H1 (cell line): ENCODE data around the gene KIF4A. TPM values are rescaled to one million over a fixed set of nuclear protein-coding genes. Genes with fewer than 3 reads are reported as not detected.

ENCODE experiments used
- CTCF ChIA-PET: fragments of 300-600 bp; sonication (Branson Sonifier 250); formaldehyde crosslinking; loops from one replicate; lab custom pipeline; 2021; ENCODE audit not compliant: partially characterized antibody; lab: Charles Lee
- POLR2A ChIA-PET: fragments of 300-600 bp; sonication (Branson Sonifier 250); formaldehyde crosslinking; loops from one replicate; lab custom pipeline; 2021; ENCODE audit warnings: inconsistent platforms; ENCODE audit not compliant: partially characterized antibody; lab: Charles Lee
- DNase-seq, 2 experiments: peaks; one replicate each; pipeline versions ENCODE4 v3.0.0 to v3.0.0-alpha.2; 2010 to 2022; ENCODE audit warnings: low spot score in 2 of 2, low read depth in 1 of 2, mixed read lengths in 1 of 2
- FAIRE-seq: peaks from 2 replicates; lab custom pipeline; 2011; peaks lifted over from hg19 to GRCh38; lab: Jason Lieb, UNC
- H2AFZ ChIP-seq: 2 replicates; pipeline ENCODE4 v1.8.1; 2012; ENCODE audit warnings: low read length, inconsistent platforms
- H2AK5ac ChIP-seq: 2 replicates; pipeline ENCODE4 v1.6.1; 2013; ENCODE audit warnings: low read depth, low read length
- H2BK120ac ChIP-seq: replicated peaks from 2 replicates; pipeline ENCODE3; 2013; ENCODE audit warnings: low read depth, low read length, inconsistent platforms
- H2BK12ac ChIP-seq: 2 replicates; pipeline ENCODE4 v1.6.1; 2013; ENCODE audit warnings: low read depth, low read length
- H2BK15ac ChIP-seq: 2 replicates; pipeline ENCODE4 v1.6.1; 2013; ENCODE audit warnings: low read length
- H2BK20ac ChIP-seq: 2 replicates; pipeline ENCODE4 v1.6.1; 2013; ENCODE audit warnings: low read length
- H2BK5ac ChIP-seq: 2 replicates; pipeline ENCODE4 v1.6.1; 2013; ENCODE audit warnings: low read depth, low read length
- H3K14ac ChIP-seq: 2 replicates; pipeline ENCODE4 v1.6.1; 2013; ENCODE audit warnings: inconsistent platforms; ENCODE audit not compliant: insufficient read length
- H3K18ac ChIP-seq: 2 replicates; pipeline ENCODE4 v1.6.1; 2013; ENCODE audit warnings: low read length; ENCODE audit errors: extremely low read depth
- H3K23ac ChIP-seq: 2 replicates; pipeline ENCODE4 v1.6.1; 2013; ENCODE audit warnings: inconsistent platforms; ENCODE audit not compliant: insufficient read length
- H3K23me2 ChIP-seq: 2 replicates; pipeline ENCODE4 v1.6.1; 2013; ENCODE audit warnings: low read depth, low read length
- H3K27ac ChIP-seq: 2 replicates; pipeline ENCODE4 v1.6.1; 2011; ENCODE audit warnings: low read depth, low read length, inconsistent platforms
- H3K27me3 ChIP-seq, 4 experiments: replicated peaks in 1 of 4; 1 replicate in 1 of 4; 2 replicates in 3 of 4; pipeline versions ENCODE4 v1.6.1 to v1.8.1; 2011 to 2013; ENCODE audit warnings: low read length in 3 of 4, mild to moderate bottlenecking in 3 of 4, inconsistent platforms in 2 of 4, mixed read lengths in 2 of 4, moderate library complexity in 1 of 4; ENCODE audit not compliant: control insufficient read depth in 3 of 4, insufficient read depth in 3 of 4; ENCODE audit errors: extremely low read depth in 1 of 4
- H3K36me3 ChIP-seq, 4 experiments: 2 replicates each; pipeline versions ENCODE4 v1.6.1 to v1.8.1; 2011 to 2013; ENCODE audit warnings: mild to moderate bottlenecking in 4 of 4, low read length in 3 of 4, moderate library complexity in 2 of 4, control low read depth in 1 of 4, inconsistent platforms in 1 of 4; ENCODE audit not compliant: insufficient read depth in 4 of 4, control insufficient read depth in 2 of 4
- H3K4ac ChIP-seq: replicated peaks from 2 replicates; pipeline ENCODE3; 2013; ENCODE audit warnings: low read length, low read depth, mixed read lengths, inconsistent platforms; ENCODE audit not compliant: insufficient read length
- H3K4me1 ChIP-seq, 4 experiments: replicated peaks in 1 of 4; 1 replicate in 1 of 4; 2 replicates in 3 of 4; pipeline versions ENCODE4 v1.6.1 to v1.8.1; 2011 to 2013; ENCODE audit warnings: low read length in 3 of 4, inconsistent platforms in 2 of 4, mixed read lengths in 1 of 4; ENCODE audit not compliant: insufficient read depth in 4 of 4, control insufficient read depth in 3 of 4
- H3K4me2 ChIP-seq, 2 experiments: 2 replicates each; pipeline versions ENCODE4 v1.6.1 to v1.8.1; 2011 to 2013; ENCODE audit warnings: low read depth in 2 of 2, low read length in 2 of 2, control low read depth in 1 of 2, inconsistent platforms in 1 of 2, mild to moderate bottlenecking in 1 of 2; ENCODE audit not compliant: insufficient read depth in 1 of 2
- H3K4me3 ChIP-seq, 4 experiments: fragments of 200-600, 300-600 bp in 1 of 4; sonication (generic), shearing (Covaris generic), sonication (Bioruptor Twin) in 1 of 4; 2 replicates each; pipeline versions ENCODE4 v1.5.1 to v1.8.1; 2011 to 2016; ENCODE audit warnings: low read length in 4 of 4, low read depth in 3 of 4, control low read depth in 2 of 4, inconsistent platforms in 2 of 4, mild to moderate bottlenecking in 2 of 4, mixed read lengths in 1 of 4, moderate library complexity in 1 of 4; ENCODE audit not compliant: insufficient read depth in 2 of 4; ENCODE audit errors: extremely low read depth in 1 of 4
- H3K56ac ChIP-seq: replicated peaks from 2 replicates; pipeline ENCODE3; 2013; ENCODE audit warnings: low read depth, mild to moderate bottlenecking, mixed read lengths, low read length, inconsistent platforms; ENCODE audit not compliant: insufficient read length
- H3K79me1 ChIP-seq: 2 replicates; pipeline ENCODE4 v1.6.1; 2013; ENCODE audit warnings: low read depth, low read length, control low read depth
- H3K79me2 ChIP-seq, 2 experiments: 2 replicates each; pipeline versions ENCODE4 v1.6.1 to v1.8.1; 2012 to 2013; ENCODE audit warnings: low read length in 2 of 2, mild to moderate bottlenecking in 2 of 2, inconsistent platforms in 1 of 2; ENCODE audit not compliant: insufficient read depth in 2 of 2, control insufficient read depth in 1 of 2
- H3K9ac ChIP-seq, 4 experiments: replicated peaks in 1 of 4; 1 replicate in 1 of 4; 2 replicates in 3 of 4; pipeline versions ENCODE4 v1.6.1 to v1.8.1; 2011 to 2013; ENCODE audit warnings: low read depth in 3 of 4, low read length in 3 of 4, control low read depth in 2 of 4, mild to moderate bottlenecking in 2 of 4, moderate library complexity in 2 of 4, inconsistent platforms in 1 of 4; ENCODE audit errors: extremely low read depth in 1 of 4
- H3K9me3 ChIP-seq, 2 experiments: 2 replicates each; pipeline versions ENCODE4 v1.6.1 to v1.8.1; 2012 to 2013; ENCODE audit warnings: mild to moderate bottlenecking in 2 of 2, moderate library complexity in 2 of 2, control low read depth in 1 of 2, inconsistent platforms in 1 of 2, low read depth in 1 of 2, low read length in 1 of 2, mixed read lengths in 1 of 2; ENCODE audit not compliant: insufficient read depth in 2 of 2
- H4K20me1 ChIP-seq, 2 experiments: replicated peaks in 1 of 2; 2 replicates each; pipeline versions ENCODE3 to v1.8.1; 2011 to 2013; ENCODE audit warnings: inconsistent platforms in 2 of 2, low read length in 2 of 2, mild to moderate bottlenecking in 1 of 2; ENCODE audit not compliant: insufficient read depth in 2 of 2, control insufficient read depth in 1 of 2
- H4K5ac ChIP-seq: 2 replicates; pipeline ENCODE4 v1.6.1; 2013; ENCODE audit warnings: low read length, low read depth, mixed read lengths, inconsistent platforms; ENCODE audit not compliant: insufficient read length
- H4K8ac ChIP-seq: 2 replicates; pipeline ENCODE4 v1.8.0; 2013; ENCODE audit warnings: mild to moderate bottlenecking, moderate library complexity, low read length, inconsistent platforms; ENCODE audit not compliant: insufficient read depth; ENCODE audit errors: extremely low read depth
- H4K91ac ChIP-seq: replicated peaks from 2 replicates; pipeline ENCODE3; 2013; ENCODE audit warnings: low read length, mixed read lengths, inconsistent platforms; ENCODE audit not compliant: insufficient read length
- CHD1 ChIP-seq: IDR thresholded peaks from 2 replicates; pipeline ENCODE4 v1.6.1; 2012; ENCODE audit warnings: low read depth, low read length, improper control_type of control experiment
- CTBP2 ChIP-seq: IDR thresholded peaks from 2 replicates; pipeline ENCODE4 v1.7.0; 2011; ENCODE audit warnings: borderline replicate concordance, mild to moderate bottlenecking, moderate library complexity, mixed read lengths, low read length; ENCODE audit not compliant: insufficient read depth, insufficient read length
- HDAC6 ChIP-seq: IDR thresholded peaks from one replicate; pipeline ENCODE4 v1.7.1; 2012; ENCODE audit warnings: low read depth, mild to moderate bottlenecking, inconsistent platforms, low read length, moderate library complexity
- JUN ChIP-seq: IDR thresholded peaks from 2 replicates; pipeline ENCODE4 v1.6.1; 2011; ENCODE audit warnings: low read depth, mild to moderate bottlenecking, improper control_type of control experiment, low read length
- RXRA ChIP-seq: IDR thresholded peaks from 2 replicates; pipeline ENCODE4 v1.6.1; 2011; ENCODE audit warnings: low read depth, mild to moderate bottlenecking, low read length, moderate library complexity; ENCODE audit not compliant: insufficient read depth
- SAP30 ChIP-seq: fragments of 300-600 bp; sonication (generic); IDR thresholded peaks from 2 replicates; pipeline ENCODE4 v1.7.1; 2012; ENCODE audit warnings: low read length, moderate library complexity, mild to moderate bottlenecking, inconsistent platforms; ENCODE audit not compliant: insufficient read depth, insufficient replicate concordance
- USF2 ChIP-seq: IDR thresholded peaks from 2 replicates; pipeline ENCODE4 v1.6.1; 2011; ENCODE audit warnings: low read length, improper control_type of control experiment
- WGBS, 2 experiments: shearing (Covaris generic) in 1 of 2; methylation state at CpG; one replicate each; pipeline versions ENCODE4 v1.1.6 to v1.1.7; 2013 to 2015; ENCODE audit warnings: low lambda C conversion rate in 2 of 2, mixed read lengths in 2 of 2, inconsistent platforms in 1 of 2, low coverage in 1 of 2, missing lambda C conversion rate in 1 of 2; ENCODE audit not compliant: insufficient replicate concordance in 2 of 2, insufficient coverage in 1 of 2, insufficient read length in 1 of 2; ENCODE audit errors: extremely low coverage in 1 of 2, missing lambda C conversion rate in 1 of 2; 5-methylcytosine and 5-hydroxymethylcytosine counted together
- polyA plus RNA-seq, 7 experiments: library from polyadenylated mRNA; depleted of rRNA in 3 of 7; stranded (reverse) in 5 of 7; unstranded in 2 of 7; fragments of >200 nt in 5 of 7; fragments of 200-250 nt in 2 of 7; gene quantifications; 1 replicate in 5 of 7; 2 replicates in 1 of 7; 4 replicates in 1 of 7; pipeline versions ENCODE4 v1.2.1 to v1.2.3, GENCODE V29; 2011 to 2013; ENCODE audit warnings: missing spikeins in 2 of 7, mixed read lengths in 2 of 7
- total RNA-seq: library from RNA; stranded (reverse); fragmentation: NEBNext Ultra II Directional; extraction: Animal tissue kit (Norgen Biotek cat#: 25700); gene quantifications from 2 replicates; pipeline ENCODE4 v1.2.1, GENCODE V29; 2021

The KIF4A gene
- total and polyA plus RNA-seq, 2 of the 8 experiments (the other 6 are each of a cell fraction or from before 2014, with no cell fraction given), result 10.9 to 35.7 TPM

GRCh38 chrX:70427365-70427764 is 137.5 kb downstream of the KIF4A start:
- Histone ChIP-seq H3K4me1 (peaks cover 1 to 9% (median 5%) of the 10 kb centered on the region in 4 experiments), H3K4ac (no peak overlapping the region), H4K5ac (no peak overlapping the region), H3K36me3 (peaks cover 10 to 49% (median 30%) of the 10 kb centered on the region in 4 experiments), H2AK5ac (no peak overlapping the region), H3K79me1 (no peaks in the 10 kb centered on the region), H3K9ac (no peak overlapping the region), H3K14ac (no peak overlapping the region), H3K27ac (no peak overlapping the region), H2AFZ (no peak overlapping the region), H3K9me3 (no peaks in the 10 kb centered on the region)
- 86% methylated on average over 1 of the region's 2 CpGs; no CpG with 5 or more reads in 1 of the 2 experiments for WGBS, 2 experiments
- no peak for DNase-seq
- TF ChIP-seq SAP30, result no peak
- no peak for TF ChIP-seq JUN
- no peak for TF ChIP-seq HDAC6
- TF ChIP-seq RXRA, result no peak
- no peak for TF ChIP-seq CHD1
- TF ChIP-seq CTBP2, result no peak
- TF ChIP-seq USF2, result no peak
- TF ChIP-seq, all 59 proteins: peak for 0
- FAIRE-seq, result no peak
- Histone ChIP-seq H4K20me1 (no peaks in the 10 kb centered on the region), H3K23ac (no peak overlapping the region), H3K18ac (no peak overlapping the region), H3K79me2 (no peaks in the 10 kb centered on the region), H3K4me3 (no peak overlapping the region), H2BK12ac (no peak overlapping the region), H3K56ac (no peak overlapping the region), H2BK120ac (no peak overlapping the region), H3K23me2 (peaks cover 2% of the 10 kb centered on the region; the same call in 1 of the 2 replicates), H3K4me2 (no peak overlapping the region), H3K27me3 (no peaks in the 10 kb centered on the region), H2BK5ac (no peak overlapping the region), H4K8ac (no peak overlapping the region), H2BK20ac (no peak overlapping the region), H2BK15ac (no peak overlapping the region), H4K91ac (no peak overlapping the region)
- ChIA-PET CTCF (no interaction called here), POLR2A (interaction anchor here (0.6 kb wide), 1 partner anchor 285 kb away, joined by 3 read pairs; no protein-coding TSS in a partner anchor)
